SW480 (cell line): ENCODE results near the gene MRNIP.
A peak's percentile ranks its signal among the peaks of the same experiment; 100 is the strongest.

Experiments
- DNase-seq: peaks from one replicate; pipeline ENCODE4 v3.0.0-alpha.2; 2016; ENCODE audit warnings: low spot score

The MRNIP gene

GRCh38 chr5:179858586-179859427, at the start of gene MRNIP:
Gene MRNIP (minus strand): TSS chr5:179858817. CDS start chr5:179858796, 21 bp downstream.
- peak; percentile 97 for DNase-seq

GRCh38 chr5:179907556-179908324, 49.1 kb upstream of the MRNIP start, which contains the start of gene TBC1D9B:
Gene TBC1D9B (minus strand): TSS chr5:179907897. CDS start chr5:179907821, 76 bp downstream.
- DNase-seq, result peak; percentile 63

GRCh38 chr5:179906795-179907555, 48.4 kb upstream of the MRNIP start:
- DNase-seq, result peak; percentile 52

- no peak for DNase-seq
These were observed 47.7 kb upstream of the MRNIP start for GRCh38 chr5:179906294-179906794.

GRCh38 chr5:179905161-179905560, 46.5 kb upstream of the MRNIP start:
- DNase-seq, result no peak

GRCh38 chr5:179904463-179905160, 46.0 kb upstream of the MRNIP start:
- no peak for DNase-seq

GRCh38 chr5:179902763-179903158, 44.1 kb upstream of the MRNIP start:
- no peak for DNase-seq

GRCh38 chr5:179901915-179902762, 43.5 kb upstream of the MRNIP start:
- no peak for DNase-seq

- no peak for DNase-seq
These were observed 42.8 kb upstream of the MRNIP start for GRCh38 chr5:179901462-179901861.

GRCh38 chr5:179900711-179901110, 42.1 kb upstream of the MRNIP start:
- DNase-seq, result no peak

- no peak for DNase-seq
These were observed 41.6 kb upstream of the MRNIP start for GRCh38 chr5:179900206-179900605.

- no peak for DNase-seq
These were observed 37.2 kb upstream of the MRNIP start for GRCh38 chr5:179895861-179896260.

- DNase-seq, result no peak
These were observed 35.6 kb upstream of the MRNIP start for GRCh38 chr5:179893958-179894895.

- no peak for DNase-seq
These were observed 34.7 kb upstream of the MRNIP start for GRCh38 chr5:179893076-179893957.

GRCh38 chr5:179892255-179892654, 33.6 kb upstream of the MRNIP start:
- no peak for DNase-seq

GRCh38 chr5:179890751-179891682, 32.4 kb upstream of the MRNIP start:
- no peak for DNase-seq

GRCh38 chr5:179889885-179890284, 31.3 kb upstream of the MRNIP start:
- no peak for DNase-seq
